Keratinocyte (primary cell): ENCODE measurements around the gene SHFL. TPM values are rescaled to one million over a fixed set of nuclear protein-coding genes. Genes with fewer than 3 reads are reported as not detected.

Source experiments
- DNase-seq: peaks from one replicate; pipeline ENCODE4 v3.0.0-alpha.2; 2011; ENCODE audit warnings: low read depth, missing footprints, low spot score
- FAIRE-seq: peaks from 2 replicates; lab custom pipeline; 2011; peaks lifted over from hg19 to GRCh38; lab: Jason Lieb, UNC
- H2AFZ ChIP-seq: 2 replicates; pipeline ENCODE4 v1.6.0; 2012; ENCODE audit warnings: low read length, control low read depth, inconsistent platforms; ENCODE audit not compliant: control insufficient read depth
- H3K27ac ChIP-seq: 2 replicates; pipeline ENCODE4 v1.5.1; 2011; ENCODE audit warnings: low read length; ENCODE audit not compliant: control insufficient read depth, insufficient read depth
- H3K27me3 ChIP-seq: 3 replicates; pipeline ENCODE4 v1.6.0; 2011; ENCODE audit warnings: low read length; ENCODE audit not compliant: control insufficient read depth, insufficient read depth; ENCODE audit errors: extremely low read depth
- H3K36me3 ChIP-seq, 2 experiments: 2 replicates in 1 of 2; 3 replicates in 1 of 2; pipeline ENCODE4 v1.5.1; 2011; ENCODE audit warnings: low read length in 2 of 2, mild to moderate bottlenecking in 1 of 2; ENCODE audit not compliant: control insufficient read depth in 2 of 2, insufficient read depth in 2 of 2; ENCODE audit errors: extremely low read depth in 1 of 2
- H3K4me1 ChIP-seq: 3 replicates; pipeline ENCODE4 v1.5.1; 2011; ENCODE audit warnings: low read length; ENCODE audit not compliant: control insufficient read depth, insufficient read depth; ENCODE audit errors: extremely low read depth
- H3K4me2 ChIP-seq: 3 replicates; pipeline ENCODE4 v1.6.0; 2011; ENCODE audit warnings: low read depth, low read length; ENCODE audit not compliant: control insufficient read depth, insufficient read depth; ENCODE audit errors: extremely low read depth
- H3K4me3 ChIP-seq, 3 experiments: fragments of 200-600 bp in 1 of 3; sonication (generic) in 1 of 3; 2 replicates in 2 of 3; 3 replicates in 1 of 3; pipeline ENCODE4 v1.5.1; 2011 to 2016; ENCODE audit warnings: low read length in 3 of 3, mild to moderate bottlenecking in 3 of 3, control low read depth in 2 of 3, inconsistent platforms in 1 of 3, low read depth in 1 of 3, mixed read lengths in 1 of 3, mixed run types in 1 of 3, moderate library complexity in 1 of 3; ENCODE audit not compliant: control insufficient read depth in 2 of 3, insufficient read depth in 2 of 3; ENCODE audit errors: extremely low read depth in 1 of 3
- H3K79me2 ChIP-seq: 2 replicates; pipeline ENCODE4 v1.6.0; 2012; ENCODE audit warnings: low read length; ENCODE audit not compliant: control insufficient read depth, insufficient read depth
- H3K9ac ChIP-seq: 3 replicates; pipeline ENCODE4 v1.6.0; 2011; ENCODE audit warnings: low read length; ENCODE audit not compliant: control insufficient read depth, insufficient read depth; ENCODE audit errors: extremely low read depth
- H3K9me1 ChIP-seq: 3 replicates; pipeline ENCODE4 v1.6.0; 2011; ENCODE audit warnings: low read length; ENCODE audit not compliant: control insufficient read depth, insufficient read depth; ENCODE audit errors: extremely low read depth
- H3K9me3 ChIP-seq: 2 replicates; pipeline ENCODE4 v1.5.1; 2012; ENCODE audit warnings: low read depth, low read length; ENCODE audit not compliant: control insufficient read depth
- H4K20me1 ChIP-seq: 3 replicates; pipeline ENCODE4 v1.6.0; 2011; ENCODE audit warnings: low read length; ENCODE audit not compliant: control insufficient read depth, insufficient read depth; ENCODE audit errors: extremely low read depth
- CTCF ChIP-seq, 3 experiments: IDR thresholded peaks in 1 of 3; conservative IDR thresholded peaks in 1 of 3; optimal IDR thresholded peaks in 1 of 3; 2 replicates in 2 of 3; 3 replicates in 1 of 3; pipeline versions ENCODE3 to v1.5.1; 2011; ENCODE audit warnings: low read length in 3 of 3, mild to moderate bottlenecking in 3 of 3, moderate library complexity in 2 of 3, control low read depth in 1 of 3, inconsistent platforms in 1 of 3; ENCODE audit not compliant: insufficient read depth in 2 of 3; ENCODE audit errors: extremely low read depth in 1 of 3
- EZH2 ChIP-seq: IDR thresholded peaks from one replicate; pipeline ENCODE4 v1.6.1; 2012; ENCODE audit warnings: inconsistent platforms, mild to moderate bottlenecking, low read length, moderate library complexity
- dilution Hi-C: fragments of 300-500 bp; cut with MboI; formaldehyde crosslinking; loops from one replicate; pipeline ENCODE4 v1.7.0; 2020; ENCODE audit warnings: low sequenced_read_pairs; ENCODE audit not compliant: extremely low pct_ligation_motif_present
- polyA plus RNA-seq, 5 experiments: library from polyadenylated mRNA; depleted of rRNA in 3 of 5; stranded (reverse) in 3 of 5; stranded (forward) in 1 of 5; unstranded in 1 of 5; fragments of >200 nt; gene quantifications; 1 replicate in 1 of 5; 2 replicates in 3 of 5; 3 replicates in 1 of 5; pipeline versions ENCODE4 v1.2.1 to v1.2.3, GENCODE V29; 2011 to 2012; ENCODE audit warnings: missing spikeins in 2 of 5, low read depth in 1 of 5, low replicate concordance in 1 of 5

The SHFL gene
- polyA plus RNA-seq, 1 donor (not counting 4 experiments of a cell fraction or from before 2014, with no cell fraction given) = 36.4 TPM

- no peaks in the 10 kb centered on the region for H4K20me1 ChIP-seq
- H3K27ac ChIP-seq = no peak overlapping the region
- no peak for TF ChIP-seq EZH2
- no peak for TF ChIP-seq CTCF (optimal IDR thresholded peaks at IDR 0.05 in 1 of 3, IDR thresholded peaks at IDR 0.05 in 1 of 3, conservative IDR thresholded peaks at IDR 0.05 in 1 of 3; ENCODE audit: extremely low read depth in 1 of 3, insufficient read depth in 2 of 3, low read length in 3 of 3)
- DNase-seq = no peak
- no peaks in the 10 kb centered on the region for H3K9me1 ChIP-seq
- peaks cover 17% of the 10 kb centered on the region for H3K79me2 ChIP-seq
- H3K27me3 ChIP-seq = no peaks in the 10 kb centered on the region
- FAIRE-seq = no peak
- no peak overlapping the region for H3K9ac ChIP-seq
- H3K9me3 ChIP-seq = no peaks in the 10 kb centered on the region
- H2AFZ ChIP-seq = no peak overlapping the region
- H3K4me1 ChIP-seq = peaks cover 10% of the 10 kb centered on the region
- H3K36me3 ChIP-seq = peaks cover 3 to 7% of the 10 kb centered on the region in 2 experiments
- dilution Hi-C loops = no loop called here
- no peak overlapping the region for H3K4me3 ChIP-seq
- H3K4me2 ChIP-seq = no peak overlapping the region
Measured at GRCh38 chr19:10102787-10103236, 16.7 kb downstream of the SHFL start.

GRCh38 chr19:10104130-10104513 is 18.0 kb downstream of the SHFL start:
- FAIRE-seq = no peak

More at GRCh38 chr19:10104130-10104513, 18.0 kb downstream of the SHFL start:
- no peak for DNase-seq
- peaks cover 8 to 14% of the 10 kb centered on the region in 2 experiments for H3K36me3 ChIP-seq
- no peaks in the 10 kb centered on the region for H3K9me1 ChIP-seq
- dilution Hi-C loops = no loop called here
- no peak overlapping the region for H3K27ac ChIP-seq
- no peaks in the 10 kb centered on the region for H3K27me3 ChIP-seq
- TF ChIP-seq EZH2 = no peak
- TF ChIP-seq CTCF (optimal IDR thresholded peaks at IDR 0.05 in 1 of 3, IDR thresholded peaks at IDR 0.05 in 1 of 3, conservative IDR thresholded peaks at IDR 0.05 in 1 of 3; ENCODE audit: extremely low read depth in 1 of 3, insufficient read depth in 2 of 3, low read length in 3 of 3) = no peak
- no peak overlapping the region for H2AFZ ChIP-seq
- H4K20me1 ChIP-seq = no peaks in the 10 kb centered on the region
- no peaks in the 10 kb centered on the region for H3K9me3 ChIP-seq
- H3K4me3 ChIP-seq = no peak overlapping the region
- H3K9ac ChIP-seq = no peak overlapping the region
- peaks cover 26% of the 10 kb centered on the region for H3K79me2 ChIP-seq
- H3K4me2 ChIP-seq = no peak overlapping the region
- H3K4me1 ChIP-seq = peaks cover 12% of the 10 kb centered on the region
